ENCODE results near the gene RARG.

- TF ChIP-seq, protein P1, sequence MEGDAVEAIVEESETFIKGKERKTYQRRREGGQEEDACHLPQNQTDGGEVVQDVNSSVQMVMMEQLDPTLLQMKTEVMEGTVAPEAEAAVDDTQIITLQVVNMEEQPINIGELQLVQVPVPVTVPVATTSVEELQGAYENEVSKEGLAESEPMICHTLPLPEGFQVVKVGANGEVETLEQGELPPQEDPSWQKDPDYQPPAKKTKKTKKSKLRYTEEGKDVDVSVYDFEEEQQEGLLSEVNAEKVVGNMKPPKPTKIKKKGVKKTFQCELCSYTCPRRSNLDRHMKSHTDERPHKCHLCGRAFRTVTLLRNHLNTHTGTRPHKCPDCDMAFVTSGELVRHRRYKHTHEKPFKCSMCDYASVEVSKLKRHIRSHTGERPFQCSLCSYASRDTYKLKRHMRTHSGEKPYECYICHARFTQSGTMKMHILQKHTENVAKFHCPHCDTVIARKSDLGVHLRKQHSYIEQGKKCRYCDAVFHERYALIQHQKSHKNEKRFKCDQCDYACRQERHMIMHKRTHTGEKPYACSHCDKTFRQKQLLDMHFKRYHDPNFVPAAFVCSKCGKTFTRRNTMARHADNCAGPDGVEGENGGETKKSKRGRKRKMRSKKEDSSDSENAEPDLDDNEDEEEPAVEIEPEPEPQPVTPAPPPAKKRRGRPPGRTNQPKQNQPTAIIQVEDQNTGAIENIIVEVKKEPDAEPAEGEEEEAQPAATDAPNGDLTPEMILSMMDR (IDR thresholded peaks at IDR 0.05): no peak
- TF ChIP-seq POLR2A (IDR thresholded peaks at IDR 0.05) (no peak), EP300 (IDR thresholded peaks at IDR 0.05) (no peak)
Measured at GRCh38 chr12:53204351-53204750, 27.7 kb downstream of the RARG start.
